Measurements from ENCODE around the gene MPDU1. TPM values are rescaled to one million over a fixed set of nuclear protein-coding genes. Genes with fewer than 3 reads are reported as not detected.
"Not testable (repeated sequence)": the region's sequence is repeated elsewhere in the genome, so short reads cannot be mapped to it uniquely, and the experiment has no call there.

Gene MPDU1
- polyA plus RNA-seq, 1 donor = 119 TPM

DNA sequence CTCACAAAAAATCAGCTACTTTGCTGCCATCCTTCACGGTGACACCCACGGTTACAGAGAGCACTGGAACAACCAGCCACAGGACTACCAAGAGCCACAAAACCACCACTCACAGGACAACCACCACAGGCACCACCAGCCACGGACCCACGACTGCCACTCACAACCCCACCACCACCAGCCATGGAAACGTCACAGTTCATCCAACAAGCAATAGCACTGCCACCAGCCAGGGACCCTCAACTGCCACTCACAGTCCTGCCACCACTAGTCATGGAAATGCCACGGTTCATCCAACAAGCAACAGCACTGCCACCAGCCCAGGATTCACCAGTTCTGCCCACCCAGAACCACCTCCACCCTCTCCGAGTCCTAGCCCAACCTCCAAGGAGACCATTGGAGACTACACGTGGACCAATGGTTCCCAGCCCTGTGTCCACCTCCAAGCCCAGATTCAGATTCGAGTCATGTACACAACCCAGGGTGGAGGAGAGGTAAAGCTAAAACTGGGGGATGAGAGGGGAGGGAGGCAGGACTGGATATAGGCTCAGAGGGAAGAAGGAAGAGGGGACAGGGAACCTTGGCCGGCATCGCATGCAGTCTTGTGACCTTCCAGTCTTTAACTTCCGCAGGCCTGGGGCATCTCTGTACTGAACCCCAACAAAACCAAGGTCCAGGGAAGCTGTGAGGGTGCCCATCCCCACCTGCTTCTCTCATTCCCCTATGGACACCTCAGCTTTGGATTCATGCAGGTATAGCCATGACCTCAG is 3.6 kb upstream of the MPDU1 start:
- no peak for DNase-seq

GRCh38 chr17:7580604-7581575 is 2.8 kb upstream of the MPDU1 start:
- no peak for DNase-seq

DNA sequence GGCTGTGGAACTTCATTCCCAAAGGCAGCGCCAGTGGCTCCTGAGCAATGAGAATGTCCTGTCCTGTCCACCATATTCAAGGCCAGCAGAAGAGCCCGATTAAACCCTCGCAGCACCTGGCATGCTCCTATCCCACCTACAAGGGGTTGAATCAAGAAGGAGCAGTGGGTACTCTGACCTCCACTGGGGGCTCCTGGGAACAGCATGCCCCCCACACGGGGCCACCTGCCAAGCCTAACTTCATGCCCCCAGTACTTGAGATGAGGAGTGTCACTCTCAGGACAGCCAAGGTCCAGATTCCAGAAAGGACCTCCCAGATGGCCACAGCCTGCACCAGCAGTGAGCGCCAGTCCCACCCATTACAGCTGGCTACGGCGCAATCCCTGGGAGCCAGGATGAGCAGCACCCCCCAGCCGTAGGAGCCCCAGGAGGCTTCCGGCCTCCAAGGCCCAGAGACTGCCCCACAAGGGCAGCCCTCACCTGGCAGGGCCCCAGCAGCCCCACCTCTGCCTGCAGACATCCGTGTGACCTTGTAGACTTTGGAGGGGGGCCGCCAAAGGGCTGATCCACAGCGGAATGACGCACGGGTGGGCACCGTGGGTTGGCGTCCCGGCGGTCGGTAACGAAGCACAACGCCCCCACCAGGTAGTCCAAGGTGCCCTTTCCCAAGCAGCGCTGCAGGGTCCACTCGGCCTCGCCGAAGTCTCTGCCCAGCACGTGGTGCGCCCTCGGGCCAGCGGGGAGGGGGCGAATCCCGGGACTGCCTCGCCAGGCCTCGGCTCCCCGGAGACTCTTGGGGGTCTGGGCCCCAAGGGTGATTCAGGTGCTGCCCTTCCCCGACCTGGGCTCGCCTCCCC is 1.0 kb upstream of the MPDU1 start:
- DNase-seq = no peak

- no peak for DNase-seq
These were observed 3.2 kb downstream of the MPDU1 start for GRCh38 chr17:7586673-7587419.

GRCh38 chr17:7587420-7588151 is 3.9 kb downstream of the MPDU1 start:
- no peak for DNase-seq

DNA sequence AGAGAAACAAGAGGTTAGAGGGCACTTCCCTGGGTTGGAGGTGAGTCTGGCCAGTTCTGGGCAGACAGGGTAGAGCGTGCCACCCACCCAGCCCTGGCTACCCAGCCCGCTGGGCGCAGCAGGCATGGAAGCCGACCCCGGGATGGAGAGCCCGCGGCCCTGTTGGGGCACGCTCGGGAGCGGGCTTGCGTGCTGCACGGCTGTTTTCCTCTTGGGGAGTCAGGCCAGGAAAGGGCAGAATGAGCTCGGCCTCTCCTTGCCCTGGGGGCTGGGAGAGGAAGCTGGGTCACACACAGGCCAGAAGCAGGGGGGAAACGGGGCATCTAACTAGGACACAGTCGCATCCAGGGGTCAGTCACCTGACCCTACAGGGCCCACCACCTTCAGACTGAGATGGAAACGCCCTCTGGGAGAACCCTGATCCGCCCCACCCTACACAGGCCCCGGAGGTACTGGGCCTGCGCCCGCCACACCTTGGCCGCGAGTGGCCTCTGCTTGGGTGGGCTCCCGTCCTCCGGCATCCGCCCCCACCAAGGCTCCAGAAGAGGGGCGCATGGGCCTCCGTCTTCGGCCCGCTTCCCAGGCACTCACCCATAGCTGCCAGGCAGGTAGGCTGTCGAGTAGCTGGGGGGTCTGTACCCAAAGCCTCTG is 5.0 kb downstream of the MPDU1 start:
- DNase-seq = no peak

- peak; percentile 86 for DNase-seq
These were observed 5.7 kb downstream of the MPDU1 start for GRCh38 chr17:7589204-7589868.

- no peak for DNase-seq
These were observed 6.4 kb downstream of the MPDU1 start, which contains the start of gene SOX15 for GRCh38 chr17:7589891-7590691. Gene SOX15, minus strand, starts transcription at chr17:7590094. Its CDS starts 418 bp downstream, at chr17:7589676.

DNA sequence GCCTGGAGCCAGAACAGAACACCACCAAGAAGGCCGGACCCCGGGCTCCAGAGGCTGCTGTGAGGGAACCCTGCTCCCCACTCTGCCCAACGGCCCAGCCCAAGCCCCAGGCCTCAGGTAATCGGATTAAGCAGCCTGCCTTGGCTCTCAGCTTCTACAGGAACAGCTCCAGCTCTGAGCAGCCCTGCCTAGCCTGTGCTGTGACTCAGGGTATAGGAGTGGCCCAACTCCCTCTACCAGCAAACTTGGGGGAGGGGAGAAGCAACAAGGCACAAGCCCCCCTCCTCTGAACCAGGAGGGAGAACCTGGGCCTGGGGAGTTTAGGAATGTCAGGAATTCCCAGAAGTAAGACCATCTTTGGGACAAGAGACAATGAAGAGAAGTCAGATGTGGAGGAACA is 7.1 kb downstream of the MPDU1 start:
- DNase-seq = no peak

DNA sequence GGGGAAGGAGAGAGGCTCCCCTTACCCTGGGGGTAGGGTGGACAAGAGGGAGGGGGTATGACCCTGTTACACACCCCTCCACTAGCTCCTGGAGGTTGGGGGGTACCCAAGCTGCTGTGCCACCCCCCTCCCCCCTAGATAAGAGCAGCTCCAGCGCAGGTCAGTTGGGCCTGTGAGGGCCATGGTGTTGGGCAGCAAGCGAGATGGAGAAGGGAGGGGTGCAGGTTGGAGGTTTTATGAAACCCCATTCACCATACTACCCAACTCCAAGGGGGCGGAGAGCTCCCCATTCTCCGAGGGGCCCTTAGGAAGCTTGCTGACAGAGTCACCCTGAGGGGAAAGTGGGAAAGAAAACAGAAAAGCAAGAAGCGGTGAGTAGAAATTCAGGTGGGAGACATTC is 7.9 kb downstream of the MPDU1 start:
- no peak for DNase-seq

DNA sequence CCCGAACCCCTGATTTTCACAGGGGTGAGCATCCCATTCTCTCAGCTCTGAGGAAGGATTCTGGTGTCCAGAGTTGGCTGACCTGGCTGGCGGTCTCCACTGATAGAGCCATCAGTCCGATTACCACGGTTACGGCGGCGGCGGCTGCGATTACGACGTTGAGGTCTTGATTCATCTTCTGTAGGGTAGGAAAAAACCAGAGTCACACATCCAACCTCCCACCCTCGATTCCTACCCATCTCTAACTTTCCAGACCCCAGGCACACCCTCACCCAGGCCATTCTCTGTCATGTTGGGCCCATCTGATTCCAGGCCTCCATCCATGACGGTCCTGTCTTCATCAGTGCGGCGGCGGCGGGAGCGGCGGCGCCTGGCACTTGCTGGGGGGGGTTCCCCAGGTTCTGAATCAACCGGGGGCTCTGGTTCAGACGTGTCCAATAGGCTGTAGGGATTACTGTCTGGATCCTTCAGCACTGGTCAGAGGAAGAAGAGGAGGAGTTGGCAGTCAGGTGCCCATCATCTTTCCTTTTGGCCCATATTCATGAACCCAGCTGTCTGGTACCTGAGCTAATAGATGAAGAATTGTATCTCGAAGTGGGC is 8.9 kb downstream of the MPDU1 start:
- DNase-seq = no peak

- DNase-seq = no peak
These were observed 9.6 kb downstream of the MPDU1 start for GRCh38 chr17:7593296-7593695.

- DNase-seq = not testable (repeated sequence)
These were observed 13.9 kb downstream of the MPDU1 start for GRCh38 chr17:7597561-7597960.

DNA sequence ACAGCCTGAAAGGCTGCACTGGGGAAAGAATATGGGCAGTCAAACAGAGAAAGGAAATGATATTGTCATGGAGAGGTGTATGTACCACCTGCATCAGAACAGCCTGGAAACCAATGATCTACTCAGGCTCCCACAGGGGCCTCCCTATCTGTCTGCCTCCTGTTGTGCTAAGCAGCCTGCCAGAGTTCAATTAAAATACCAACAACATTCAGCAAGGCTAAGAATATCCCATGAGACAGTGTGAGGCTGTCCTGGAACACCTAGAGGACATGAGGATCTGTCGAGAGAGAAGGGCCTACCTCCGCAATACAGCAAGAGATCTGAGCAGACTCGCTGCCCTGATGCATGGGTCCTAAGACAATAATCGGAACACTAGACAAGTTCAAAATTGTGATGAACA is 22.6 kb downstream of the MPDU1 start:
- DNase-seq = no peak

- no peak for DNase-seq
These were observed 27.0 kb downstream of the MPDU1 start for GRCh38 chr17:7610641-7611040.

- no peak for DNase-seq
These were observed 28.1 kb downstream of the MPDU1 start for GRCh38 chr17:7611635-7612293.

DNA sequence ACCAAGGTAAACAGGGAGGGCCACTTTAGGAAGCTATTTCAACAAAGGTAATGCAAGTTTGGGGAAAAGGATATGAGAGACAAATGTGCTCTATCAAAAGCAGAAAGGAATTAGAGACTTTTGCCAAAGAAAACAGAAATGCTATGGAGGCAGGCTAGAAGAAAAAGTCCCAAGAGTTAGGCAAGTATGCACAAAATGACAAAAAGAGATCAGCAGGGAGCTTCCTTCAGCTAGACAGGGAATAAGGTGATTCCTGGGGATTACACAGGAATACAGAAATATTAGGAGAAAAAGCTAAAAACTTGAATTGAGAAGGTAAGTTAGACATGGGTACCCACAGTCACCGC is 28.6 kb downstream of the MPDU1 start:
- no peak for DNase-seq

Measured in left kidney (tissue), 2 donors.